ENCODE measurements around the gene SLC7A6. TPM values are rescaled to one million over a fixed set of nuclear protein-coding genes. Genes with fewer than 3 reads are reported as not detected.

SLC7A6 gene
- total RNA-seq, 6 experiments from 2014 or later, result 1.6 to 9.6 (median 4.5) TPM

DNA sequence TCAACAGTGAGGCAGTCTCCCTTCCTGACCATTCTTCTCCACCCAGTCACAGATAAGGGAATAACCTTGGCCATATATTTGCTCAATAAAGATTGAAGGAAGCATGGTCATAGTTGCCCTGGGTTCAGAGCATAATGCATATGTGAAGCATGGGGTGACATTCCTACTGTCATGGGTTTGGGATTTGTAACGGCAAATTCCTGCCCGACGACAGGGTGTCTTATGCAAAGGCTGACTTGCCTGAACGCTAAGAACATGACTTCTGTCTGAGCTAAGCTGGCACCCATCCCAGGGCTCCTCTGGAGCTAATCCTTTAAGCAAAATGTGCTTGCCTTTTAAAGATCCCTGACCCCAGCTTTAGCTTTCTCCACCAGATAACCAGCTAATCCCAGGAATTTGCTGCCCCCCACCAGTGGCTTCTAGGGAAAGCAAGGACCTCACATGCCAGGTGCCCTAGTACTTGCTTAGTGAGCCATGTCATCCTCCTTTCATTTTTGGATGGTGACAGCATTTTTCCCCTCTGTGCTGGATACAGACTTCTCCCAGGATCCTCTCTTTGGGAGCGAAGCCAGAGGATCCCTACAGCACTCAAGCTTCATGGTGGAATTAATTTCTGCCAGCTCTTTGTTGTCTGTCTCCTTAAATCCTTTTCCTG lies 34.7 kb downstream of the SLC7A6 start:
- Histone ChIP-seq H3K4me1 (no peaks in the 10 kb centered on the region), H3K36me3 (peaks cover 0 to 45% (median 20%) of the 10 kb centered on the region in 4 donors), H3K27ac (no peak overlapping the region), H3K9me3 (no peaks in the 10 kb centered on the region), H3K27me3 (no peaks in the 10 kb centered on the region), H3K4me3 (no peak overlapping the region)
- TF ChIP-seq, protein P1, sequence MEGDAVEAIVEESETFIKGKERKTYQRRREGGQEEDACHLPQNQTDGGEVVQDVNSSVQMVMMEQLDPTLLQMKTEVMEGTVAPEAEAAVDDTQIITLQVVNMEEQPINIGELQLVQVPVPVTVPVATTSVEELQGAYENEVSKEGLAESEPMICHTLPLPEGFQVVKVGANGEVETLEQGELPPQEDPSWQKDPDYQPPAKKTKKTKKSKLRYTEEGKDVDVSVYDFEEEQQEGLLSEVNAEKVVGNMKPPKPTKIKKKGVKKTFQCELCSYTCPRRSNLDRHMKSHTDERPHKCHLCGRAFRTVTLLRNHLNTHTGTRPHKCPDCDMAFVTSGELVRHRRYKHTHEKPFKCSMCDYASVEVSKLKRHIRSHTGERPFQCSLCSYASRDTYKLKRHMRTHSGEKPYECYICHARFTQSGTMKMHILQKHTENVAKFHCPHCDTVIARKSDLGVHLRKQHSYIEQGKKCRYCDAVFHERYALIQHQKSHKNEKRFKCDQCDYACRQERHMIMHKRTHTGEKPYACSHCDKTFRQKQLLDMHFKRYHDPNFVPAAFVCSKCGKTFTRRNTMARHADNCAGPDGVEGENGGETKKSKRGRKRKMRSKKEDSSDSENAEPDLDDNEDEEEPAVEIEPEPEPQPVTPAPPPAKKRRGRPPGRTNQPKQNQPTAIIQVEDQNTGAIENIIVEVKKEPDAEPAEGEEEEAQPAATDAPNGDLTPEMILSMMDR (IDR thresholded peaks at IDR 0.05), result no peak
- TF ChIP-seq POLR2A (IDR thresholded peaks at IDR 0.05), result no peak
- intact Hi-C loops (cut with DNase I), result no loop called here
- ATAC-seq (no peak), DNase-seq (no peak)
- 88% methylated on average over 1 of the region's 5 CpGs for WGBS (ENCODE audit: insufficient coverage, low coverage, low lambda C conversion rate, missing lambda C conversion rate)

DNA sequence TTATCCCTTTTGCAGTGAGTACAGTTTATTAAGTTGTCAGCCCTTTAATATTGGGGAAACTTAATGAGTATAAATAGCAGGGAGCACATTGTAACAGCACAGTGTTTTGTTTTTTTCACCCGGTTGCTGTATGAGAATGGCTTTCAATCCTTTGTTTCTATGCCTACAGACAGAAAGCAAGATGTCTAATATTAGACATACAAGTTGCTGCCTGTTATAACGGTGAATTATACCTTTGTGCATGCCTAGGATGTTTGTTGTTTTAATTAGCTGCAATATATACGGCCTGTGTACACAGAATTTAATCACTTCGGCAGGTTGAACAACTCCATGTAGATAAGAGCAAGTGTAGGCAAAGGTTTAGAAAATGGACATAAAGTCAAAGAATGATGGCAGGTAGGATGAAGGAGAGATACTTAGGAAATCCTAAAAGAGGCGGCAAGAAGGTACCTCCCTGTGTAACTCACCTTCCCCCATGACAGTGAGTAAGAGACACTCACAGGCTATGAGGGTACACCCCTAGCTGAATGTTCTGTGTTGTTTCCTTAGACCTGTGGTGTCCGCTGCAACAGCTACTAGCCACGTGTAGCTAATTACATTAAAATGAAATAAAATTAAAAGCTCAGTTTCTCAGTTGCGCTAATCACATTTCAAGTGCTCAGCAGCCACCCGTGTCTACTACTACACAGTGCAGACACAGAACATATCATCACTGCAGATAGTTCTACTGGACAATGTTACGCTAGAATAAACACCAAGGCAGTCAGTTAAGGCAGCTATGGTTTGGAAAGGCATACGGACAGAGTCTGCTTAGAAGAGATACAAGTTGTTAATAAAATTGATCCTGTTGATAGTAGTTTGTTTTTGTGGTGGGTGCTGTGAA lies 35.5 kb downstream of the SLC7A6 start:
- intact Hi-C loops (cut with DNase I), result no loop called here
- no peaks in the 10 kb centered on the region for H3K9me3 ChIP-seq
- TF ChIP-seq POLR2A (IDR thresholded peaks at IDR 0.05), result no peak
- TF ChIP-seq, protein P1 (IDR thresholded peaks at IDR 0.05), result no peak
- peaks cover 0 to 47% (median 22%) of the 10 kb centered on the region in 4 donors for H3K36me3 ChIP-seq
- H3K4me3 ChIP-seq, result no peak overlapping the region
- ATAC-seq, result no peak
- H3K27ac ChIP-seq, result no peak overlapping the region
- DNase-seq, result no peak
- 72% methylated on average over 10 of the region's 11 CpGs for WGBS (ENCODE audit: insufficient coverage, low coverage, low lambda C conversion rate, missing lambda C conversion rate)
- no peaks in the 10 kb centered on the region for H3K4me1 ChIP-seq
- no peaks in the 10 kb centered on the region for H3K27me3 ChIP-seq

DNA sequence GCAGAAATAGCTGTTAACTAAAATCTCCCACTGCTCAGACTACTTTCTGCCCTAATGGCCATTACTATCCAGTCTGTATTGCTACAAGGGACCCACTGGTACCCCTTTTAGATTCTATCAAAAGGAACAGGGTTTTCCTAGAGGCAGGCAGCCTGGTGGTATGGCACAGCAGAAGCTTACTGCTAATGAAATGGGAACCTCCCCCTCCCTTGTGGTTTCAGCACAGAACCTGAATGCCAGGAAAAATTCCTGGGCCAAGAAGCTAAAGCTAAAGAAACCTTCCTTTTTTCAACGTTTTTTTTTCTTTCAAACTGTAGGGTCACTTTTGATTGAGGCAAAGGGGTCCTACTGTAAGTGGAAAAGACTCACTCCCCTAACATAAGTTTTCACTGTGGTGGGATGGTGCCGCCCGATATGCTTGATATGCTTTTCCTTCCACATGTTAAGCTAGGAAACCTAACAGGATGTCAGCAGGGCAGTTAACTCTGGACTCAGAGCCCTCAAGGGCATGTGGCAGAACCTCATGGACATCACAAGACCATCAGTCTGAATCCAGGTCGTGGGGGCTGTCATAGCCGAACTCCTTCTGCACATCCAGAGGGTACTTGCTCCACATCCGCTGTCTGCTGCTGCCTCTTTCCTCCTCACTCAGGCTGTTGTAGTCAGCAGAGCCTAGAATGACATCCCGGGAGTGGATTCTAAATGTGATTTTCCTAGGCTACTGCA lies 36.6 kb downstream of the SLC7A6 start:
- no peaks in the 10 kb centered on the region for H3K9me3 ChIP-seq
- peaks cover 0 to 47% (median 25%) of the 10 kb centered on the region in 4 donors for H3K36me3 ChIP-seq
- no peak overlapping the region for H3K27ac ChIP-seq
- no peak overlapping the region for H3K4me3 ChIP-seq
- ATAC-seq (no peak), DNase-seq (no peak)
- no peaks in the 10 kb centered on the region for H3K4me1 ChIP-seq
- 49% methylated on average over 3 of the region's 7 CpGs for WGBS (ENCODE audit: insufficient coverage, low coverage, low lambda C conversion rate, missing lambda C conversion rate)
- H3K27me3 ChIP-seq, result no peaks in the 10 kb centered on the region
- TF ChIP-seq POLR2A (IDR thresholded peaks at IDR 0.05), result no peak
- TF ChIP-seq, protein P1 (IDR thresholded peaks at IDR 0.05), result no peak
- intact Hi-C loops (cut with DNase I), result no loop called here

DNA sequence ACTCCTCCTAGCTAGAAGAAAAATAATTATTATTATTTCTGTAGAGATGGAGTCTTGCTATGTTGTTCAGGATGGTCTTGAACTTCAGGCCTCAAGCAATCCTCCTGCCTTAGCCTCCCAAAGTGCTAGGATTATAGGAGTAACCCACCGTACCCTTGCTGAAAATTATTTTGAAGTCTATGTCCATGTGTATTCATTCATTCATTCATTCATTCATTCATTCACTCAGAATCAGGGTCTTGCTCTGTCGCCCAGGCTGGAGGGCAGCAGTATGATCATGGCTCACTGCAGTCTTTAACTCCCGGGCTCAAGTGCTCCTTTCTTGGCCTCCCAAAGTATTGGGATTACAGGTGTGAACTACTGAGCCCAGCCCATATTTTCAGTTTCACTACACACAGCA lies 42.3 kb downstream of the SLC7A6 start:
- peaks cover 0 to 40% (median 22%) of the 10 kb centered on the region in 4 donors for H3K36me3 ChIP-seq
- intact Hi-C loops (cut with DNase I), result no loop called here

More for the DNA sequence above, 42.3 kb downstream of the SLC7A6 start:
- Histone ChIP-seq H3K4me1 (peaks cover 0 to 16% (median 8%) of the 10 kb centered on the region in 4 donors), H3K27ac (no peak overlapping the region), H3K27me3 (no peaks in the 10 kb centered on the region), H3K9me3 (no peaks in the 10 kb centered on the region), H3K4me3 (no peak overlapping the region)
- WGBS (ENCODE audit: insufficient coverage, low coverage, low lambda C conversion rate, missing lambda C conversion rate), result 85% methylated on average over 2 of the region's 3 CpGs
- no peak for ATAC-seq
- TF ChIP-seq, protein P1 (IDR thresholded peaks at IDR 0.05), result no peak
- no peak for TF ChIP-seq POLR2A (IDR thresholded peaks at IDR 0.05)
- no peak for DNase-seq

Data from right lobe of liver (tissue), 6 donors.